GM12864 (cell line): ENCODE data around the gene WDR90.

Experiments
- DNase-seq: peaks from one replicate; pipeline ENCODE4 v3.0.0-alpha.2; 2011; ENCODE audit warnings: low read depth
- H3K4me3 ChIP-seq: 2 replicates; pipeline ENCODE4 v1.5.1; 2011; ENCODE audit warnings: mild to moderate bottlenecking, low read depth, low read length, control low read depth
- TF ChIP-seq, protein P1 (sequence below): IDR thresholded peaks from 2 replicates; pipeline ENCODE4 v1.5.1; 2011; ENCODE audit warnings: low read depth, mild to moderate bottlenecking, moderate library complexity, low read length, control low read depth, inconsistent platforms; ENCODE audit errors: missing control alignments

WDR90 gene

DNA sequence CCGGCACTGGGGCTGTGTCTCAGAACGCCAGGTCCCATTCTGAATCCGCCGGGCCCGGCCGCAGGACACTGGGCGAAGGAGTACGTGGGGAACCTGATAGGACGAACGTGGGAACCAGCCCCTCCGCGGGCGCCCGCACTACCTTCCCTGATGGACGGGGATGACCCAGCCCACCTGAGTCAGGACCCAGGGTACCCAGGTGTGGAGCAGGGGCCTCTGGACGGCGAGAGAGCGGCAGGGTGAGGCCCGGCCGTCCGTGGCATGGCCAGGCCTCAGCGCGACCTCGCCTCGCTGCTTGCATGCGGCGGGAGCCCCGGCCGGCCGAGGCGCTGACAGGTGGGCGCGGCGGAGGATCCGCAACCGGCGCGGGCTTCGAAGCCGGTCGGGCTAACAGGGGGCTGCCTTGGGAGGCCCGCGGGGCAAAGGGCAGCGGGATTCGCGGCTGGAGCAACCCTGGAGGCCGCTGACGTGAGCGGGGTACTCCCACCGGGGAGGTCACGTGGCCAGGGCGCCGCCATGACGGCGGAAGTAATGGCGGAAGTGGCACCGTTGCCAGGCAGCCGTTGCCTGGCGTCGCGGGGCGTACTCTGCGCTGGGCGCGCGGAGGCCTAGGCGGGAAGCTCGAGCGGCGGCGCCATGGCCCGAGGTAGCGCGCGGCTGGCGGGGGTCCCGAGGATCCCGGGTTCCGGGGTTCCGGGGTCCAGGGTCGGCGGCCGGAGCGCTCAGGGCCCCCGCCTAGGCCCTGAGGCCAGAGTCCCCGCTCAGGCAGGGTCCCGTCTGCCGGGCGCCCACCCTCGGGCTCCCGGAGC is at the start of gene WDR90:
TSS of gene WDR90 (plus strand) at position 585 of the 809 bp plus-strand sequence. CDS start at position 637, 52 bp downstream.
- peak; percentile 69 for DNase-seq
- TF ChIP-seq, protein P1, sequence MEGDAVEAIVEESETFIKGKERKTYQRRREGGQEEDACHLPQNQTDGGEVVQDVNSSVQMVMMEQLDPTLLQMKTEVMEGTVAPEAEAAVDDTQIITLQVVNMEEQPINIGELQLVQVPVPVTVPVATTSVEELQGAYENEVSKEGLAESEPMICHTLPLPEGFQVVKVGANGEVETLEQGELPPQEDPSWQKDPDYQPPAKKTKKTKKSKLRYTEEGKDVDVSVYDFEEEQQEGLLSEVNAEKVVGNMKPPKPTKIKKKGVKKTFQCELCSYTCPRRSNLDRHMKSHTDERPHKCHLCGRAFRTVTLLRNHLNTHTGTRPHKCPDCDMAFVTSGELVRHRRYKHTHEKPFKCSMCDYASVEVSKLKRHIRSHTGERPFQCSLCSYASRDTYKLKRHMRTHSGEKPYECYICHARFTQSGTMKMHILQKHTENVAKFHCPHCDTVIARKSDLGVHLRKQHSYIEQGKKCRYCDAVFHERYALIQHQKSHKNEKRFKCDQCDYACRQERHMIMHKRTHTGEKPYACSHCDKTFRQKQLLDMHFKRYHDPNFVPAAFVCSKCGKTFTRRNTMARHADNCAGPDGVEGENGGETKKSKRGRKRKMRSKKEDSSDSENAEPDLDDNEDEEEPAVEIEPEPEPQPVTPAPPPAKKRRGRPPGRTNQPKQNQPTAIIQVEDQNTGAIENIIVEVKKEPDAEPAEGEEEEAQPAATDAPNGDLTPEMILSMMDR, result no peak
- H3K4me3 ChIP-seq, result peak within 1 kb of the TSS; percentile 86

DNA sequence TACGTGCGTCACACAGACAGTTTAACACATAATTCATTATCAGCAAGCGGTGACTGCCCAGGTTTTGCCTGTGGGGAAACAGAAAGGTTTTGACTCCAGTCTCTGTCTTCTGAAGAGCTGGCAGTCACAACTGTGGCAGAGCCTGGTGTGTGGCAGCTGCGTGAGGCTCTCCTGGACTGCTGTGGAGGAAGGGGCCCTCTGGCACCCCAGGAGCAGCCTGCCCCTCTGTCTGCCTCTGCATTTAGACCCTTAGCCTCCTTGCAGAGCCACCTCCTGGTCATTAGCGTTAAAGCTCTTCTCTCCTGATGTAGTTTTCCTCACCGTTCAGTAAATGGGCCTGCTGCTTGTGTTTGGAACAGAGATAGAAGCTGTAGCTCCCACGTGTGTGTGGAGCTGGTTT is 48.4 kb upstream of the WDR90 start:
- TF ChIP-seq, protein P1, result peak; percentile 6
- DNase-seq, result no peak
- H3K4me3 ChIP-seq, result no peak overlapping the region

GRCh38 chr16:603933-604332 is 45.2 kb upstream of the WDR90 start:
- TF ChIP-seq, protein P1, result no peak
- no peak overlapping the region for H3K4me3 ChIP-seq
- DNase-seq, result no peak

- TF ChIP-seq, protein P1, result no peak
- no peak overlapping the region for H3K4me3 ChIP-seq
- DNase-seq, result no peak
These were observed 42.4 kb upstream of the WDR90 start for GRCh38 chr16:606656-607307.

GRCh38 chr16:608019-608418 is 41.1 kb upstream of the WDR90 start:
- no peak for DNase-seq
- TF ChIP-seq, protein P1, result no peak
- no peak overlapping the region for H3K4me3 ChIP-seq

GRCh38 chr16:609316-609715 is 39.8 kb upstream of the WDR90 start:
- TF ChIP-seq, protein P1, result no peak
- H3K4me3 ChIP-seq, result no peak overlapping the region
- no peak for DNase-seq
